Stimulated activated CD4-positive, alpha-beta T cell treated with anti-CD3 and anti-CD28 coated beads, TNF-alpha, amount 100 ng/mL, for 24 hours (primary cell): ENCODE results near the gene PITX1.

ENCODE experiments used
- DNase-seq, 3 experiments: peaks; one replicate each; pipeline ENCODE4 v3.0.0-alpha.2; 2020; ENCODE audit warnings: low read depth in 3 of 3

The PITX1 gene

DNA sequence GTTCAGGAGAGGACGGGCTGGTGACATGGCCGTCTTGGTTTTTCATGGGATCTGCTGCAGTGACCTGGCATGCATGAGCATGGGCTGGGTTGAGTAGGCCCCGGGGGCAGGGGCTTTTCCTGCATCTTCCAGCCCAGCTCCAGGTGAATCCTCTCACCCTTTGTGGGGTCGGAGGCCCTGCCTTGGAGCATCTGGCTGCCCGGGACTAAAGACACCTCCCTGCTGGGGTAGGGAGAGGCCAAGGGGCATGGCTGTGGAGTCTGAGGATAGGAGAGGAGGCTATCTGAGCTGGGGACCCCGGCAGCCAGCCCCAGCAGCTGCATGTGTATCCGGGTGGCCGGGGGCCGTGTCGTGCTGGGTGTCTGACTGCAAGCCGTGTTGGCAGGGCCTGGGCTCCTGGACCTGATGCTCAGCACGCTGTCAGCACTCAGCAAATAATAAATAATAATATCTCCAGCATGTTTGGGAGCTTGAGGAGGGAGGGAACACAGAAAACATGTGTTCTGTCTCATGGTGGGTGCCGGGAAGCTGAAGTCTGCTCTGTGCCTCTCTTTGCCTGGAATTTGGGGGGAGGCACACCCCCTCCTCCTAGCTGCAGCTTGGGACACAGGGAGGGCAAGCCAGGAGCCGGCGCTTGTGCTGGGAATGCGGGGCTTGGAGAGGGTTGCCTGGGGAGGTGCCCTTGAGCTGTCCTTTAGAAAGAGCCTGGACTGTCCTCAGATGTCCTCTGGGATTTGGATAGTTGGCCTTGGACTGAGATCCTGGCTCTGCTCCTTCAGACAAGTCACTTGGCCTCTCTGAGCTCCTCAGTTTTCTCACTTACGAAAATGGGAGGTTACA, 28.4 kb upstream of the PITX1 start:
- DNase-seq: no peak

DNA sequence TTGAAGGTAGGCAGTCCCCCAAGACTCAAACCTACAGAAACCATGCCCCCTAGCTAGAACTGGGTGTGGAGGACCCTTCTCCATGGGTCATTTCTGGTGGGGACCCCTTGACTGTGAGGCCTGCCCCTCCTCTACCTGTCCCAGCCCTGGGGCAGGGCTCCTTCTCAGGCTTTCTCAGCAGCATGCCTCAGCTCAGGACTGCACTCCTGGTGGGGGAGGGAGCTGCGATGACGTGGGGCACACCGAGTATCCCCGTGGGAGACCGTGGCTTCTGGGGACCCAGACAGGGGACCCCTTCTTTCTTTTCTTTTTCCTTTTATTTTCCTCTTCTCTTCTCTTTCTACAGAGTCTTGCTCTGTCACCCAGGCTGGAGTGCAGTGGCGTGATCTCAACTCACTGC, 27.0 kb upstream of the PITX1 start:
- no peak for DNase-seq

DNA sequence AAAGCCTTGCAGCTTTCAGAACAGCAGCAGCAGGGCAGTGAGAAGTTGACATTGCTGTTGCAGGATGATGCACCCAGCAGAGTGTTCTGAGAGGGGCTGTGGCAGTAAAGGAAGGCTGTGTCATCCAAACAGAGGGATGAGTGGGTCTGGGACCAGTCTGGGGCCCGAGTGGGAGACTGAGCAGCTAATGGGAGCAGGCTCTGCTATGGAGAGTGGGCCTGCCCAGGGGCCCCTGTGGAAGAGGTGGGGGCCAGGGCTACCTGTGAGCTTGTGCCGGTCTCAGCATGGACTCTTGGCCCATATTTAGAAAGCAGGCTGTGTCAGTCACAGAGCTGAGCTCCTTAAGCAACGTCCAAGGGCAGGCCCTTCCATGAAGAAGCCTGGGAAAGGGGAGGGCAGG, 26.0 kb upstream of the PITX1 start:
- no peak for DNase-seq

DNA sequence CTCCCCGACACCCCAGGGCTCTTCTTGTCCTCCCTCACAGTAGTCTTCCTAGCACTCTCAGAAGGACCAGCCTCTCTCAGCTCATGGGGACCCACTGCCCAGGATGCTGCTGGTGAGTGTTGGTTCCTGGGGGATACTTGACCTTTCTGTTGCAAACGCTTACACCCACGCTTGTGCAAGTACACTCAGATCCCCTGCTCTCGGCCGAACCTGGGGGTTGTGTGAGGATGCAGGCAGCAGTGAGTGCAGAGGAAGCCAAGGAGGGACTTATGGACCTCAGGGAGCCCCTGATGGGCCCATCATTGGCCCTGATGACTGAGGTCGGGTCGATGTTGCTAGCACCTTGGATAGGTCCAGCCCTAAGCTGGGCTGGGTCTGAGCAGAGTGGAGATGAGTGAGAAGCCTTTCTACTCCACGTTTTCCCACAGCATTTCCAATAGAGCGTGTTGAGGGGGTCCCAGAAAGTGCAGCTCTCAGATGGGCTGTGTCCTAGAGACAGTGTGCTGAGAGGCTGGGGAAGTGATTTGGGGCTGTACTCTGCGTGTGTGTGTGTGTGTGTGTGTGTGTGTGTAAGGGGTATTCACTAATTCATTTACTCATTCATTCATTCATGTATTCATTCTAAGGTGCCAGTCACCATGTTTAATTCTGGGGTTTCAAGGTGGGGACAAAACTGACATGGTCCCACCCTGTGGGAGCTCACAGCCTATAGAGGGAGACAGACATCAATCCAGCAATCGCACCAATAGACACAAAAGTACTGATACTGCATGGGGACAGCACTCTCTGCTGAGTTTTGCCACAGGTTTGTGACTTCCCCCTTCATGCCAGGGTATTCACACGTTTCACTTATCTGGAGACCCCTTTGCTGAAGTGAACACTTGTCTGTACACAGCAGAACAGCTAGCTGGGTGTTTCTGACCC, 25.2 kb upstream of the PITX1 start:
- DNase-seq: no peak

DNA sequence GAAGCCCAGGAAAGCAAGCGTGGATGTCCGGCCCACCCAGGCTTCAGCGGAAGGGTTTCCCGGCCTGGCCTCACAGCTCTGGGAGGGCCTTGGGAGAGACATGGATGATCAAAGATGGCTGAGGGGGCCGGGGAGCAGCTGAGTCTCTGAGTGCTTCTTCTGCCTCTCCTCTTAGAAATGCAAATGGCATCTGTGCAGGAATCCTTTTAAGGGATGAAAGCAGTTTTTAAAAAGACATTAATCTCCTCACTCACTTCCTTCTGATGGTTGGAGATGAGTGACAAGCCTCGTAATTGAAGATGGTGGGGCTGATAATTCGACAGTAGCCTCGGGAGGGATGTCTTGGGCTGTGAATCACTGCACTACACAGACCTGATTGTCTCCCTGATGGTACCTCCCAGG, 24.3 kb upstream of the PITX1 start:
- no peak for DNase-seq

DNA sequence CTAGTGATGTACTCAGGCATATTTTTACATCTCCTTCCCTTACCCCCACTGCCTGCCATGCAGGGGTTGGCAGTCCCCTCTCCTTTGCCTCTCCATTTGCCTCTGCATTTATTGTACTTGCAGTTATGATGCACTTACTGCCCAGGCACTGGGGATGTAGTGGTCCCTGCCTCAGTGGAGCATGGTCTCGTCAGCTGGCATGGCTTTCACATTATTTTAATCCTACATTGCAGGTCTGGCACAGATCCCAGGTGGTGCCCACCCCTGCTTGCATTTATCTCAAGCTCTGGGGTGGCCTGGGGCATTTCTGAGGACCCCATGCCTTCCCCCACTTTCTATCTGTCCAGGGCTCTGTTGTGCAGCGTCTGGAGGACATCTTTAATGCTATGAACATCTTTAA, 23.2 kb upstream of the PITX1 start:
- DNase-seq: no peak

DNA sequence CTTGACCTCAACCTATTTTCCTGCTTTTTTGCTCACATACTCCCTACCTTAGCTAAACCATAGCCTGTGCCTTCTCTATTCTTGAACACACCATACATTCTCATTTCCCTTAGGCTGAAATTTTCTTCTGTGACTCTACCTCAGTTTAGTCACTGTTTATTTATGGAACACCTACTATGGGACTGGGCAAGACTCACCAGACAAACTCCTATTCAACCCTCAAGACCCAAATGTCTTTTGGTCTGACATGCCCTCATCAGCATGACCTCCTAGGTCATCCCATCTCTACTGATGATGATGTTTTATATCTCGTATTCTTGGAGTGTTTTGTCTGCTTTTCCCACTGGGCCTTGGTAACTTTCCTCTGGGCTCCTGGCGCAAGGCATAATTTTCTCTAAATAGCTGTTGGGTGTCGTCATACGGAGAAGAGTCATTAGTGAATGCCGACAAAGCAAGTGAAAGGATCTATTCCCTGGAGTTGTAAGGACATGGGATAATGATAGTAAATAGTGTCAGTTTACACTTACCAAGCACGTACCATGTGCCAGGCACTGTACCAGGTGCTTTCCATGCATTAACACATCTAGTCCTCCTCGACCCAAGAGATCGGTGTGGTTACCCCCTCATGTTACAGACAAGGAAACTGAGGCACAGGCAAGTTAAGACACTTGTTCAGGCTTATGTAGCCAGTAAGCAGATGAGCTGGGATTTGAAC, 22.4 kb upstream of the PITX1 start:
- no peak for DNase-seq

DNA sequence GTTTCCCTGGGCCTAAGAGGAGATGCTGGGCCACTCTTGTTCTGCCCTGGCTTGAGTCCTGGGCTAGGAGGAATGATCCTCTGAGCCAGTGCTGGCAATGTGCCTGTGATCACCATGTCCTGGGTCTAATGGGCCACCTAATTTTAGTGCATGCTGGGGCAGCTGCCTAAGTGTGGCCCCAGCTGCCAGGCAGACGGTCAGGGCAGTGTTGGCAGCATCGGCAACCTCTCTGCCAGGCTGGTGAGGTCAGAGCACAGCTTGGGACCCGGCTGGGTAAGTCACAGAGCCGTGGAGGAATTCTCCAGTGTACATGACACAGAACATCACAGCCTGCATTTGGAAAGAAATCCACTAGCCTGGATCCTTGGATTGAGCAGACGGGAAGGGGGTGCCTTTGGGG, 21.4 kb upstream of the PITX1 start:
- no peak for DNase-seq

DNA sequence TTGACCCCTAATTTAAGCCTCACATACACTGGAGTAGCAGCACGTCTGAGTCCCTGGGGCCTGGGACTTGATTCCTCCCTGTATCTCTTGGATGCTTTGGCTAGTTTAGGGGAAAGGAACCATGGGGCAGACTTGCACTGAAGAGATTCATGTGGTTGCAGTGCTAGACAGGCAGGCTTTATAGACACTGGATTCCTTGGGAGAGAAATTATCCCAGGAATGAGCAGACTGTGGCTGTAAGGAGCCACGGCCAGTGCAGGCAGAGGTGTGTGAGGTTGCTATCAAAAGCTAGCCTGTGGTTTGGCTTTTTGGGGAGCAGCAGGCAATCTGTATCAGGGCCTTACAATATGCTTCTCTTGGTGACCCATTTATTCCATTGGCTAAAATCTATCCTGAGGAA, 20.5 kb upstream of the PITX1 start:
- no peak for DNase-seq

DNA sequence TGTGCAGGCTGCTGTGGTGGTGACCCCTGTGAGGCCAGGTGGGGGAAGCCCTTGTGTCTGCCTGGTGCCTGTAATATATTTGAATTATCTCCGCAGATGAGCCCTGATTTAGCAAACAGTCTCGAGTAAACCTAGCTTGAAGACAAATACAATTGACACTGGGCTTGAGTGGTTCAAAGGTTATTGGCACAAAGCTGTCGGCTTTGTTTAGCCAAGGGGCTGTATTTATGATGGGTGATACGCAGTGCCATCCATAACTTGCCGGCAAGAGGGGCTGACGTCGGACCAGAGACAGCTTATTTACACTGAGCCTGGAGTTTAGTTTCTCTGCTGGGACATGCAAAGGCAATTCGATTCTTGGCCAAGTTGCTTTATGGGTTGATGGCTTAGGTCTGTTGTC, 20.0 kb upstream of the PITX1 start:
- no peak for DNase-seq

DNA sequence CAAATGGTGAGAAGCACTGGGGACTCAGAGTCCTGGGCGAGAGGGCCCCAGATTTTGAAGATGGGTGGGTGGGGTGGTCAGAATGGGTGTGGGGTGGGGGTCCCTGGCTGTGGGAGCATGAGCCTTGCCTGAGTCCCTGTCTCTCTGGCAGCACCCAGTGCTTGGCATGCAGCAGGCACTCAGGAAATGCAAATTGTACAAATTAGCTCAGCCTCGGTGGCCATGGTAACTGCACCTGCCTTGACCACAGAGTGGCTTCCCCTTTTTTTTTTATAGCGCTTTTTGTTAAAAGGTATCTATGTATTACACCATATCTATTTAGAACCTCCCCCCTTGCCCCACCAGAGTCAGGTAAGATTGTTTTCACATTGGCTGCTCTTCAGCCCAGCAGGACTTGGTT, 19.2 kb upstream of the PITX1 start:
- DNase-seq: no peak

DNA sequence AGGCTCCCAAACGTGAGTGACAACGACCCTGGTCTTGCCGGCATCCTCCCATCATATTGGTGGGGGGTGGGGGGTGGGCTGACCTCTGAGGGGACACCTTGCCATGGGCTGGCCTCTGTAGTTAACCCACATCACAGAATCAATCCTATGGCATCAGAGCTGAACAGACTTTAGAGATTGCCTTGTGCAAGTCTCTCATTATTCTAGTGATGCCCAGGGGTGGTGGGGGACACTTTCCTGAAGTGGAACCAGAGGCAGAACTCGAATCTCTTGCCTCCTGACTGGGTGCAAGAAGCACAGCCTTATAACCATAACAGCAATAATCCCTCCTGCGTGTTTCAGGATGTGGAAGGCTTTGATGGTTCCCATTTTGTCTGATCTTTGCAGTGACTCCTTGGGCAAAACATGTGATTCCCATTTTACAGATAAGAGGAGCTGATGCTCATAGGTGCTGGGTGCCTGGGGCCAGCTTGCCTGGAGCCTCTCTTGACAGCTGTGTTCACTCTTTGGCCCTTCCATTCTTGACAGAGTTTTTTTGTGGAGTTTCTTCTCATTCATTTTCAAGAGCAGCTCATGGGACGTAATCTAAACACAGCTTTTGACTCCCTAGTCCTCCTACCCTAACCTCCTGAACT, 18.6 kb upstream of the PITX1 start:
- DNase-seq: no peak

DNA sequence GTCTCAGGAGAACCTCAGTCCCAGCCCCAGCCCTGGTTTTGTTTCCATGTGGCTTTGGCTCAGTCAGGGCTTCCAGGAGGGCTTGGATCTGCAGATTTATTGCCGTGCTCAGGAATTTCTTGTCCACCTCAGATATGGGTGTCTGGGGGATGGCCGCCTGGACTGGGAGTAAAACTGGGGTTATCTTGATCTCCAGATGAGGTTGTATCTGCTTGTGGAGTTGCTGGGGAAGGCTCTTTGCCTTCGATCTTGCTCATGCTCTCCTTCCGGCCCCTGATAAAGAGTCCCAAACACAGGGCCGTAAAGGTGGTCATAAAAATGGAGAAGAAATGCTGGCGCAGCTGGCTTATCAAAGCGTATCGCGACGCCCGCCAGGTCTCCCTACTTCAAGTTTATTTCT, 17.8 kb upstream of the PITX1 start:
- DNase-seq: no peak

DNA sequence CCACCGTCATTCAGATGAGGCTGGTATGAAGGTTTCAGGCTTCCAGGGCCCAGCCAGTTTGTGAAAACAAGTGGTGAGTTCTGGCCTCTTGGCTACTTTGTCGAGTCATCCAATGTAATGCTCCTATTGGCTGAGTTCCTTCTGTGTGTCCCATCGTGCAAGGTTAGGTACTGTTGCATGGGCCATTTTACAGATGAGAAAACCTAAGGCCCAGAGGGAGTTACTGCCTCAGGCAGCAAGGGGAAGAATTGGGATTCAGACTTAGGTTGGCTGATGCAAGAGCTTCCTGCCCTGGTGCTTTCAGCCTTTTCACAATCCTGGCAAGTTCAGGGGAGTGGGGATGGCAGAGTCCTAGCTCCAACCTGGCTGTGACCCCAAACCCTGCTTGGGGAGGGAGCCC, 17.4 kb upstream of the PITX1 start:
- DNase-seq: no peak

DNA sequence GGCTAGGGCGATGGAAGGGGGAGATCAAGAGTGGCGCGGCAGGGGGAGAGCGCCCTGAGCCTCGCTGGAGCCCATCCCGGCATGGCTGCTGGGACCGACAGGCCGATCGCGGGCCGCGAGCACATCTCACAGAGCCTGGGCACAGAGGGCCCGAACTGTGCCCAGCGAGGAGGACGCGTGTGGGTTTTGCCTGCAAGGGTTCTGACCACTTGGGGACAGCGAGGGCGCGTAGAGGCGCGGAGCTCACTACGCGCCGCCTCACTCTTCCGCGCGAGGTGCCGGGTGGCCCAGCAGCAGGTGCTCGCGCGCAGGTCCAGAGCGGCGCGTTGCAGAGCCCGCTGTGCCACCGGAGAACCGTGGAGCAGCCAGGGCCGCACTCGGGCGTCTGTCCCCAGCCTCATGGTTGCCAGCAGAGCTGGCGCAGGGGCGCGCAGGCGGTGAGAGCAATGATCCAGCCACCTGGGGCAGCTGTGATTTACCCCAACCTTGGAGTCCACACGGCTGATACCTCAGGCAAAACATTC, 16.3 kb upstream of the PITX1 start:
- DNase-seq: no peak

DNA sequence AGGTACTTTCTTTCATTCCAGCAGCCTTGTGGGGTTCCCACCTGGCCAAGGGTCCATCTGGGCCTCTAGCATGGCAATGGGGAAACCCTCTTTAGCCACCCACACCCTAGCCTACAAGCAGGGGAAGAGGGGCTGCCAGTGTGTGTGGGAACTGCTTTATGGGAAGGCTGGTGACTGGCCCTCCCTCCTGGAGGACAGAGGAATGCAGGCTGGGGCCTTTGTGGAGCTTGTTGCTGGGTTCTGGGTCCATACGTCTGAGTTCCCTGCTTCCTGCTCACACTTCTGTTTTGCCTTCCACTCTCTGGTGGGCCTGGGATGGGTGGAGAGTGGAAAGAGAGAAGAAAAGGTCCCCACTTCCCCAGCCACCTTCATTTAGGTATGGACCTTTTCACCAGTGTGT, 14.9 kb upstream of the PITX1 start:
- no peak for DNase-seq

DNA sequence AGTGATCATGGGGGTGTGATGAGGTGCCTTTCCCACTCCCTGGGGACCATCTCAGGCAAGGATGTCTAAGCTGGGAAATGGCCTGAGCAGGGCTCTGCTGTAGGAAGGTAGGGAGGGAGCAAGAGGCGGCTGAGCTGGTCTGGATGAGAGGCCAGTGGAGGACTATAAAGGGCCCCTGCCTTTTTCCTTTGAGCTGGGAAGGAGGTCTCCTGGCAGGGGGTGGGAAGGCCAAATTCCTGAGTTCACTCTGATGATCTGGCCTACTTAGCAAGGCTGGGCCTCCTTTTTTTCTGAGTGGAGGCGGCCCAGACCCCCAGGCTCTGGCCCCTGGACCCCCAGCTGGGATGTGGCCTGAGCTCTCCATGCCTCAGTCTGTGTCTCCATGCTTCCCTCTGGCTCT, 14.3 kb upstream of the PITX1 start:
- no peak for DNase-seq

DNA sequence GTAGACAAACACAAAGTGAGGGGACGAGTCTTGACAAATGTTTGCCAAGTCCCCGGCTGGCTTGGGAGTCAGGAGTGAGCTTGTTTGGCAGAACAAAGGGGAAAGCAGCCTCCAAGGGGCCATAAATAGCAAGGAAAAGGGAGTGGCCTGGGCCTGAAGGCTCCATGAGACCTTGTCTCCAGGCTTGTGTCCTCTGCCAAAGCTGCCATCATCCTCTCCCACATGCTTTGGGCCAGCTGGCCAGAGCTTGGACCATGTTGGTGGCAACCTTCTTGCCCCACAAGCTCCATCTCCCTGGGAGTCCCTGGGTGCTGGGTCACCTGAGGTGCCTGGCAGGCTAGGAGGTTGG, 13.3 kb upstream of the PITX1 start:
- DNase-seq: no peak

DNA sequence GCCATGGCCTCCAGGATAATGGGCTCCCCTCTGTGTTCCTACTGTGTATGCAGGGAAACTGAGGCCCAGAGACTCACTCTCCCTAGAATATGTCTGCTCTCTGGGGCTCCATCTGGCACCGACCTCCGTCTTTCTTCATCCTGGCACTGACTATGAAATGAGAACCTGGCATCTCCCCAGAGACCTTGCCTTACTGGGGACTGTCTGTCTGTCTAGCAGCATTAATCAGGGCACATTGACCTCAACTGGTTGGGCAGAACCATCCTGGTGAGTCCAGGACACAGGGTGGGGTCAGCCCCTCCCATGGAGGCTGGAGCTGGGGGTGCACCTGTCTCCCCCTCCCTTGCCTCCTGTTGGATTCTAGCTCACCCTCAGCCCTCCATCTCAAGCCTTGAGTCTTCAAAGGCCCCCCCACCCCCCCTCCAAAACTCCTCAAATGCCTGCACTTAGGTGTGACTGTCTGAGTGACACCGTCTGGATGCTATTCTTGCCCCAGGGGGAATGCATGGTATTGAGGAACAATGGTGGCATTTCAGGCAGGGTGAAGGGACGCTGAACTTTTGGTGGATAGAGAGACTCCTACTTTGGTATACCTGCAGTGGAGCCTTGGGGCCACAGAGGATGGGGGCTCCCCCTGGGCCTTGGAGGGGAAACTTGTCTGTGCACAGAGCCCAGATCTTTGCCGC, 12.8 kb upstream of the PITX1 start:
- DNase-seq: no peak

DNA sequence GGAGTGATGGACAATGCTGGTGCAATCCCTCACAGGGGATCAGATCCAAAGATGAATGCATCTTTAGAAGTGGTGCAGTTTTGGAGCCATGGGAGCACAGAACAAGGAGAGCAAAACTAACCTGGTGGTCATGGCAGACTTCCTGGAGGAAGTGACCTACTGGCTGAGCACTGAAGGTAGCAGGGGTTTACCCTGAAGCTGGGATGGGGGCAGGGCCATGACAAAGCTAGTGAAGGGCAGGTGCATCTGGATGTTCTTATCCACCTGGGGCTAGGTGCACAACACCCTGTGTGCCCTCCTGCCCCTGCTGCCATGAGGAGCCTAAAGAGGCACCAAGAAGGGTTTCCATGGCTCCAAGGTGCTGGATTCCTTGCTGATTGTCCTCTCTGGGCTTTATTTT, 11.5 kb upstream of the PITX1 start:
- no peak for DNase-seq

DNA sequence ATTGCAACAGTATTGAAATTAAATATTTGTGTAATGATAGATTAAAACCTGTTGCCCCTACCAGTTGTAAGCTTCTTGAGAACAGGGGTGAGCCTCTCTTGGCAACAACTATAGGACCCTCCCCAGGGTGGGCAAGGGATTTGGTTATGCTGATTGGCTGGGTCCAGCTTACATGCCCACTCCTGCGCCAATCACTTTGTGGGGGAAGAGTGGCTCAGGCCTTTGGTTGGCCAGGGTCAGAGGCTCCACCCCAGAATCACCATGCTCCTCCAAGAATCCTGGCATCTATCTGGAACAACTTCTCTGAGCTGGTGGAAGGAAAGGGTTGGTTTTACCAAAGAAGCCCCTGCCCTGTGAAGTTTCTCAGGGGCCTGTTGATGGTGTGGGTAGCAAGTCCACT, 8.6 kb upstream of the PITX1 start:
- no peak for DNase-seq
